Measurements from ENCODE around the gene AKT2. TPM values are rescaled to one million over a fixed set of nuclear protein-coding genes. Genes with fewer than 3 reads are reported as not detected.

Gene AKT2
- total RNA-seq, 2 donors from 2014 or later: 91.7 to 97.3 TPM

DNA sequence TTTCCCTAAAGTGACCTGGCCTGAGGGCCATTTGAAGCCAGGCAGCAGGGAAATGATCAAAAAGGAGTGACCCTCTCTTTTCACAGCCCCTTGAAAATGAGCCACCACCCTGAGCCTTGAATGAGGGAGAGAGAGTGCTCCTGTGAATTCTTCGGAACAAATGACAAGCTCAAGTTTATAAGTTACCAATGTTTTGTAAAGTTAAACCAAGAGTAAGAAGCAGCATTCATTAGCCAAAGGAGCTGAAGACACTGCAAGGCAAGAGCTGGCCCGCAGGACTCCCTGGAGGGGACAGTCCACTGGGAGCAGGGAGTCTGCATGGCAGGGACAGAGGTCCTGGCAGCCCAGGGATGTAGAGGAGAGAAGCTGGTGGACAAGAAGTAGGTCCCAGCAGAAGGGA is 42.0 kb downstream of the AKT2 start:
- ATAC-seq (no peak), DNase-seq (no peak)
- intact Hi-C loops (cut with DNase I, micrococcal nuclease): no loop called here

DNA sequence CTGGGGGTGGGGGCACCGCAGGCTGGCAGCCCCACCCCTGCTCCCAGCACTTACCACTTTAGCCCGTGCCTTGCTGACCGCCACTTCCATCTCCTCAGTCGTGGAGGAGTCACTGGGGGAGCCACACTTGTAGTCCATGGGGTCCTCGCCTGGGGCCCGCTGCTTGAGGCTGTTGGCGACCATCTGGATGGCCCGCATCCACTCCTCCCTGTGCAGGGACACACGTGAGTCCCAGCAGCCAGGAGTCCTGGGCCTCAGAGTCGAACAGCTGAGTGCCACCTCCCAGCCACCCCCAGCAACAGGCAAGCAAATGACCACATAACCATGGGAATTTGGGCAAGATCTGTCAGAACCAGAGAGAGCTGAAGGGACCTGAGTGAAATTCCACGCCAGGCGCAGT is 42.7 kb downstream of the AKT2 start:
- DNase-seq: no peak
- intact Hi-C loops (cut with DNase I, micrococcal nuclease): no loop called here
- no peak for ATAC-seq

DNA sequence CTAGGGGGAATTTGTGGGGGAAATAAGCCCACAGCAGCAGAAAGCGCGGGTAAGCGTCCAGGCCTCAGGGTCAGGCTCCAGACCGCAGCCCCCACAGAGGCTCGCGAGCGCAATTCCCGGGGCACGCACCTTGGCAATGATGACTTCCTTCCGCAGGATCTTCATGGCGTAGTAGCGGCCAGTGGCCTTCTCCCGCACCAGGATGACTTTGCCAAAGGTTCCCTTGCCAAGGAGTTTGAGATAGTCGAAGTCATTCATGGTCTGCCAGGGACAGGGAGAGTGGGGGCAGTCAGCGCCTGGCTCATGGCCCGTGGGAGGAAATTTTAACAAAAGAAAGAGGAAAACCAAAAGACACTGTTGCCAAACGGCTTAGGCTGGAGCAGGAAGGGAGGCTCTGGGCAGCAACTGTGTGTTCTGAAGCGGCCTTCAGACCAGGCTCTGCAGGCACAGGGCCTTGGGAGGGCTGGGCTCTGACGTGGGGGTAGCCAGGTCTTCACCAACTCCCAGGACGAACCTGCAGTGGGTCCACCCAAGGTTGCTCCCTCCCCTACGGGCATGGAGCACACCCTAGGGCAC is 43.2 kb downstream of the AKT2 start:
- DNase-seq (no peak), ATAC-seq (no peak)
- intact Hi-C loops (cut with DNase I, micrococcal nuclease): no loop called here

DNA sequence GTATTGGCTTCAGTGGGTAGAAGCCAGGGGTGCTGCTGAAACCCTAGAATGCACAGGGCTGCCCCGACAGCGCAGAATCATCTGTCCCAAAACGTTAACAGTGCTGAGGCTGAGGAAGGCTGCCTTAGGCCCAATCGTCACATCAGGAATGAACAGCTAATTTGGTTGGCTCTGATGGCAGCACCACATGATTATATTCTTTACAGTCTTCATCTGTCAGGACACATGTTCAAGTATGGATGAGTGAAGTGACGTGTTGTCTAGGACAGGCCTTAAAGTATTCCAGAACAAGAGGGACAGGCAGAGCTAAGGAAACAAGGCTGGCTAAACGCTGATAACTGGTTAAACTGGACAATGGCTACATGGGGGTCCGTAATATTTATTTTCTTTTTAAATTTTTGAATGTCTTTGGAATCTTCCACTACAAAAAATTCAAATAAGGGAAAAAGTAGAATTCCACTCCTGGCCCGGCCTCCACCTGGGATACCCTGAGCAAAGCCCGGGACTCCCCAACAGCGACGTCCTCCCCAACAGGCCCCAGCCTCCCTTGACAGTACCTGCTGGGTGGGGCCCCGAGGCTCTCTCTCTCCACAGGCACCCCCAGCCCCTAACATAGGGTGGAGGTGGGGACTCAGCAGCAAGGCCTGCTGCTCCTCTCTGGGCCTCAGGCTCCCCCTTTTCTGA is 43.9 kb downstream of the AKT2 start:
- ATAC-seq (no peak), DNase-seq (no peak)
- intact Hi-C loops (cut with DNase I, micrococcal nuclease): no loop called here

DNA sequence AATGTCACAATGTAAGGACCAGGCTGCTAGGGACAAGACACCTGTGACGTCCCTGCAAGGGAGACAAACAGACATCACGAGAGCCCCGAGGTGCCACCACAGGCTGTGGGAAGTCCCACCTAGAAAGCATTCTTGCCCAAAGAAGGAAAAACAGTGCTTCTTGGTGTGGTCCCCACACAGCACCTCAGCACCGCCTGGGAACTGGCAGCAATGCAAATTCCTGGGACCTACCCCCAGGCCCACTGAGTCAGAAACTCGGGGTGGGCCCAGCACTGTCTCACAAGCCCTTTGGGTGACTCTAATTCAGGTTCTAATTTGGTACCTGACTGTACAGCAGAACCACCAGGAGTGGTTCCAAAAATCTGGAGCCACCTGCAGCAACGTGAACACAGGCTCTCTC is 44.8 kb downstream of the AKT2 start:
- no peak for ATAC-seq
- intact Hi-C loops (cut with DNase I, micrococcal nuclease): no loop called here

DNA sequence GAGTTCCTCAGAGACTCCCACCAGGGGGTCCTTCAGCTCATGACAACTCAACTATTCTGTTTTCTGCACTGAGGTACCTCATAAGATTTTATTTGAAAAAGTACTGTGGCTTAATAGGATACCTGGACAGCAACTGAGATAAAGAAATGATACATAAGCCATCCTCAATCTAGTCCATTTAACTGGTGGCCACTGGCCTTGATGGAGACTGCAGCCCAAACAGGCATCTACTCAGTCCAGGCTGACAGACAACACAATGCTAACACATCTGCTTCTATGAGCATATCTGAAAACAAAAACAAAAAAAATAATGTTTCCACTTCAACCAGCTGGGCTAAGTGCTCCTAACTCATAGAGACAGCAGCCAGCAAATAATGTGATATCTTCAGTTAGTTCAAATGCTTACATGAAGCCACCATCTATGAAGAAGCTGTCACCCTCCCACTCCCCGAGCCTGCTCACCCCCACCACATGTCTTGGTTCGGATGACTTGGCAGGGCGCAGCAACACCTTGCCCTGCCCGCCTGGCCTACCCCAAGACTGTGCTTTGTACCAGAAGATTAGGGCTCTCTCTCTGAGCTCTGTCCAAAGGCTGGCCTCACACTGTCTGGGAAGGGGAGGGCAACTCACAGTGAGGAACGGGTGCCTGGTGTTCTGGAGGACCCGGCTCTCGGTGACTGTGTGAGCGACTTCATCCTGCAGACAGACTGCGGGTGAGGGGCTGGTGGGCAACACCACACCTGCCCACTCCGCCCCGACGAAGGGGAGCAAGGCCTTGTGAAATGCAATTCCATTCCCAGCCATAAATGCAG is 45.5 kb downstream of the AKT2 start:
- DNase-seq: no peak
- no peak for ATAC-seq
- intact Hi-C loops (cut with DNase I, micrococcal nuclease): no loop called here

More for the DNA sequence above, 44.8 kb downstream of the AKT2 start:
- no peak for DNase-seq

DNA sequence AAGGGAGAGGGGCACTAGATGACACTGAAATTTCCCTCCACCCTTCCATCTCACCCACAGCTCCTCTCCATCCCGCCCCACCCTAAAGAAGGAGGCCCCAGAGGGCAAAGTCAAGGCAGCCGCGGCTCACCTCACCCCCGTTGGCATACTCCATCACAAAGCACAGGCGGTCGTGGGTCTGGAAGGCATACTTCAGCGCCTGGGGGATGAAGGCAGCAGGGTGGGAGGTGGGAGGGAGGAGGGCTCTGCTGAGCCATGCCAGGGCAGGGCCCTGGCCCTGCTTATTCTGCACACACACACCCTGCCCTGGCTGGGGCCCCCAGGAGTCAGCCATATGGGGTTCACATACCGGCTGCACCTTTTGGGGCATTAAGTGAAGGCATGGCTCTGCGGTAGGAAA is 46.4 kb downstream of the AKT2 start:
- no peak for DNase-seq
- no peak for ATAC-seq
- intact Hi-C loops (cut with DNase I, micrococcal nuclease): no loop called here

DNA sequence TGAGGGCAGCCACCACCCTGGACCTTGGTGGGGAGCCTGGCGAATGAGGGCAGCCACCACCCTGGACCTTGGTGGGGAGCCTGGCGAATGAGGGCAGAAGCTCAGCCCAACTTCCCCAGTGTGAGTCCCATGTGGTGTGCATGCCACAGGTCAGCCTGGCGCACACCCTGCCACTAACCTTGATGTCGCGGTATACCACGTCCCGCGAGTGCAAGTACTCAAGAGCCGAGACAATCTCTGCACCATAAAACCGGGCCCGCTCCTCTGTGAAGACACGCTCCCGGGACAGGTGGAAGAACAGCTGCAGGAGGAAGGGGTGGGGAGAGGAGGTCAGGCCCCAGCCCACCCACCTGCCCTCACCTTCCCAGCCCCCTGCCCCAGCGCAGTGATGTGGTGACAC is 47.4 kb downstream of the AKT2 start:
- intact Hi-C loops (cut with DNase I, micrococcal nuclease): no loop called here
- DNase-seq (no peak), ATAC-seq (no peak)

DNA sequence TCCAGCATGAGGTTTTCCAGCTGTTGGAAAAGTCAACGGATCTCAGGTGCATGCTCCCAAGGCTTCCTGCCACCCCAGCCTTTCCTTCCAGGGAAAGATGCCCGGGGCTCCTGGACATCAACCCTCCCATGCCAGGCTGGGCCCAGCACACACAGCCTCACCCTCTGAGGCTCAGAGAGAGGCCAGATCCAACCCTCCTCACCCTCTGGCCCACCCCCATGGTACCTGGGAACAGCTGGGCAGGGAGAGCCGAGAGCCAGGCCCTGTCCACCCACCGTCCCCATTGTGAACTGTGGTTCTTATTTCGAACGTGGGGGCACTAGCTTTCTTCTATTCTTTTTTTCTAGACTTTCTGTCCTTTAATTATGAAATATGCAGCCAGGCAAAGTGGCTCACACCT is 48.8 kb downstream of the AKT2 start:
- intact Hi-C loops (cut with DNase I, micrococcal nuclease): no loop called here
- DNase-seq: no peak
- no peak for ATAC-seq

DNA sequence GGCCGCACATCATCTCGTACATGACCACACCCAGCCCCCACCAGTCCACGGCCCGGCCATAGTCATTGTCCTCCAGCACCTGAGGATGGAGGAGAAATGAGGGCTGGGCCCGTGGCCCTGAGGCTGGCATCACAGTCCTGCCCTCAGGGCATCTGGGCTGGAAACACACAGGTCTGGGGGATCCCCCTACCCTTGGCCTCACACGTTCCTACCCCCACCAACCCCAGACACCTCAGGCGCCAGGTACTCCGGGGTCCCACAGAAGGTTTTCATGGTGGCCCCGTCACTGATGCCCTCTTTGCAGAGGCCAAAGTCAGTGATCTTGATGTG is 49.2 kb downstream of the AKT2 start:
- intact Hi-C loops (cut with DNase I, micrococcal nuclease): no loop called here
- no peak for DNase-seq
- ATAC-seq: no peak

DNA sequence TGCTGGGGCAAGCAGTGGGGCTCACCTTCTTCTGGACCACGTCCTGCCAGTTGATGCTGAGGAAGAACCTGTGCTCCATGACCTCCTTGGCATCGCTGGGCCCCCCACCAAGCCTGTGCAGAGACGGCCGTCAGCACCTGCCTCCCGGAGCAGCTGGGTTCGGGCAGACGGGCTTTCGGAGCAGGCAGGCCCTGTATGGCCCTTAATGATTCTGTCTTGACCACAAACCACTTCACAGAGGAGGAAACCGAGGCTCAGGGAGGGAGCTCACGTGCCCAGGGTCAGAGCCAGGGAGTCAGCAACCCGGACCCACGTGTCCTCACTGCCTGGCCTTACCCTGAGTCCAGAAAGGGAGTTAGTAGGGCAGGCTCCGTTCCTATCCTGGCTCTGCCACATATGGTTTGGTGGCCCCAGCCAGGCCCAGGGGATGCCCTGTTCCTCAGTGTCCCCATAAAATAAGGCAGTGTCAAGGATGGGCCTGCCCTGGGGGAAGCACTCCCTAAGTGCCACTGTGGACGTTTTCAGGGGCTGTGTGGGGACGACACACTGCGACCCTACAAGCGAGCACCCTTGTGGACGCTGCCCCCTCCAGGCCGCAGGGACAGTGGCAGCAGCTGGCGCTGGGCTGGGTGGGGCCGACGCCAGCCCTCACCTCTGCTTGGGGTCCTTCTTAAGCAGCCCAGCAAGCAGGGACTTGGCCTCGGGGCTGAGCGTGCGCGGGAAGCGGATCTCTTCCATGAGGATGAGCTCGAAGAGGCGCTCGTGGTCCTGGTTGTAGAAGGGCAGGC is 49.7 kb downstream of the AKT2 start:
- ATAC-seq (no peak), DNase-seq (no peak)
- intact Hi-C loops (cut with DNase I, micrococcal nuclease): no loop called here

DNA sequence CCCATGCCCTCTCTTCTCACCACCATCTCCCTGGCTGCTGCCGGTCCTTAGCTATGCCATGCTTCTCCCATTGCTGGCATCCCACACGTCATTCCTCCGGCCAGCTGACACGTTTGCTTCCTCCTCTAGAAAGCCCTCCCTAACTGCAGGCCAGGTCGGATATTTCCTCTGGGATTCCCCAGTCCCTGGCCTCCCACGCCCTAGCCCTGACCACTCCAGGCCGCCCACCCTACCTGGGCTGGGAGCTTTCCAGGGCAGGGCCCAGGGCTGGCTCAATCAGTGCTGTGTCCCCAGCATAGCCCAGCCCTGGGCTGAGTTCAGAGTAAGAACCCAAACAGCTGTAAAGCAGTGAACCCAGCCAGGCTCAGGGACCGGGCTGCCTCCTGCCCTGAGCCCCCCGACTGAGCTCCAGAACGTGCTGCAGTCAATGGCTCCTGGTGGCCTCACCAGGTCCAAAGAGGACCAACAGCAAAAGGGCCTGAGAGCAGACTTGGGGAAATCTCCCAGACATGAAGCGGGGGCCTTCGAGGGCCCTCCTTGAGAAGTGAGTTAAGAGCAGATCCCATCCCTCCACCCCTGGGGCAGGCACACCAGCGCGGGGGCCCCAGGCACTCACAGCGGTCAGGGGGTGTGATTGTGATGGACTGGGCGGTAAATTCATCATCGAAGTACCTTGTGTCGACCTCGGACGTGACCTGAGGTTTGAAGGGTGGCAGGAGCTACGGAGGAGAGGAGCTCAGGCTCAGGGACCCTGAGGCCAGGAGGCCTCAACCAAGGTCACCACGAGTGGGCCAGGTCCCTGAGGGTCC is 50.5 kb downstream of the AKT2 start:
- intact Hi-C loops (cut with DNase I, micrococcal nuclease): no loop called here
- ATAC-seq: no peak
- DNase-seq: no peak

DNA sequence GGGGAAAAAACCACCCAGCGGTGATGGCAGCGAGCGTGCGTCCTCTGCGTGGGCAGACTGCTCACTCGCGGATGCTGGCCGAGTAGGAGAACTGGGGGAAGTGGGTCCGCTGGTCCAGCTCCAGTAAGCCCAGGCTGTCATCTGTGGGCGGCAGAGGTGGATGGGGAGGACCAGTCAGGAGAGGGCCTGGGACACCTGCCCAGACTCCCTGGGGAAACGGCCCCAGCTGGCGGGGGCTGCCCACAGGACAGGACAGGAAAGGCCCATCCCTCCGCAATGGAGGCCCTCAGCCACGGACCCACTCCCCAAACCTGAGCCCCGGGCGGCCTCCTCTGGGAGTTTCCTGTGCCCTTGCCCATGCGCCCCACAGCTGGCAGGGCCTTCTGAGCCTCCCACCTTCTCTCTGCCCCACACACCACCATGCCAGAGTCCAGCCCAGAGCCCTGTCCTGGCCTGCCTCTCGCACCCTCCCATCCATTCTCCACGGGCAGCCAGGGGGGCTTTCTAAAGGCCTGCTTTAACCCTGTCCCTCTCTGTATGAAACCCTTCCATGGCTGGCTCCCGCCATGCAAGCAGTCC is 51.2 kb downstream of the AKT2 start:
- no peak for DNase-seq
- intact Hi-C loops (cut with DNase I, micrococcal nuclease): no loop called here
- no peak for ATAC-seq

DNA sequence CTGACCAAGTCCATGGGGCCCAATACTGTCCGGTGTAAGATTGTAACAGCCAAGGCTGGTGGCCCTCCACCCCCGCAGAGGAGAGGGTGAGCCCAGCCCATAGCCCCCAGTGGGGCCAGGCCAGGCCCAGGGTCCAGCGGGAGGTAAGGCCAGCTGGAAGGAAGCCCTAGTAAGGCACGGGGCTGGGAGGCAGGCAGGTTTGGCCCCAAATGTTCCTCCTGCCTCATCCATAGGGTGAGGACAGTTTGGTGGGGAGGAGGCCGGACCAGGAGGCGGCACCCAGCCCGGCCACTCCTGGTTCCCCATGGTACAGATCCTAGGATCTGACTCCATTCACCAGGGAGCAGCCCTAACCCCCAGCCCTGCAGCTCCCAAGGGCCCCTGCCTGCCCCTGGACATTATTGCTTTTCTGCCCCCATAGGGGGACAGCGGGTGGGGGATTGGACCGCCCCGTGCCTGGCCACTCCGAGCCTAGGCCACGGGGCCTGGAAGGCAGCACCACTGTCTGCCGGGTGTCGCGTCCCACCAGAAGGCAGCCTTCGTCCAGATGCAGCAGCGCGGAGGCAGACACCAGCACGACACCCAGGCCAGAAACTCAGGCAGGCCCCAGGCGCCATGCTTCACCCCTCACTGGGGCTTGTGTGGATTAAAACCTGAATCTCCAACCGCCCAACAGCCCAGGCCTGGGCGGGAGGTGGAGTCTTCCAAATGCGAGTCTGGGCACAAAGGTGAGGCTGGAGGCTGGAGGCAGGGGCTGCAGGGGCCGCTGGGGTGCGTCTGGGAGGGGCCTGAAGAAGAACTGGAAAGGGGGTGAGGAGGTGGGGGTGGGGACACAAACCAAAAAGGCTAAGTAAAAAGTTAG is 52.0 kb downstream of the AKT2 start:
- intact Hi-C loops (cut with DNase I, micrococcal nuclease): no loop called here
- DNase-seq: no peak
- no peak for ATAC-seq

DNA sequence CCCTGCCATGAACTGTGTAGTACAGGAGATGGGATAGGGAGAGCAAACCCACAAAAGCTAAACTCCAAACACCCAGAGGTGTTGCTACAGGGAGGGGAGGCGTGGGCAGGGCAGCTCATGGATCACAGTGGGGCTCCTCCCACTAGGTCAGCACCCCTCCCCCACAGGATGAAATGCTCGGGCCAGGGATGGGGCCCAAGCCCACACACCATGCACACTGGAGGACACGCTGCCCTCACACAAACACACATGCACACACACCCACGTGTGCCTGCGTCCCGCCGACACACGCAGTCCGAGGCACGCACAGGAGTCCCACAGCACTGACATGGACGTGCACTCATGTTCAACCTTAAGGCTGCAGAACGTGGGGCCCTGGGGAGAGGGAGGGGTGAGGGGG is 52.7 kb downstream of the AKT2 start:
- no peak for DNase-seq
- no peak for ATAC-seq
- intact Hi-C loops (cut with DNase I, micrococcal nuclease): no loop called here

DNA sequence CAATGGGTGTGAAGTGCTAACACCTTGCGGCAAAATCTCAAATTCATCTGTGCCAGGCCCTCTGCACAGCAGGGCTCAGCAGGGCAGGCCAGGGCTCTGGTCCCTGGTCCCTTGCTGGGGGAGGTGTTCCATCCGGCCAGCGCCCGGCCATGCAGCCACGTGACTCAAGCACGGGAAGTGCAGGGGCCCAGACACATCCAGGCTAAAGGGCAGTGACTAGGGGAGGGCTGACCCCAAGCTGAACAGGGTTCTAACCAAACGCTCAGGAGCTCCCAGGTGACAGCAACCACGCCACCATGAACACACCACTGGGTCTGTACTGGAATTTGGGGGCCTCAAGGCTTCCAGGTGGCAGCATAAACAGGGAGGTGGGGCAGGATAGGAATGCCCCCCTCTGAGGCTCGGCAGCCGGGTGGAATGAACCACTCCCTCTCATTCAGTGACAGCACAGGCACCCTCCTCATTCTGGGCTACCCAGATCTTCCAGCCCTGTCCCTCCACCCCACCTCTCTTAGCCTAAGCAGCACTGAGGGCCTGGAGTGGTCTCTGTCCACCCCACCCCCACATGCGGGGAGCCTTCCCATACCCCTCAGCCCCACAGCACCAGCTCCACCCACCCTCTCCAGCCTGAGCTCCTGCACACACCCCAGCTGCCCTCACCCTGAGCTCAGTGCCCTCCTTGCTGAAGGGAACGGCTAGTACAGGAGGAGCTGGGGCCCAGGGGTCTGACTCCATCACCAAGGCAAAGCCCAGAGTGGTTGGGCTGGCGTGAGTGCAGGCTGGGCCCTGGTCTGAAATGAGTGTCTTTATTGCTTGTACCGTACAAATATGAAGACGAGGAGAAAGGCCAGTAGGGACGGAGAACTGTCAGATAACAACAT is 53.4 kb downstream of the AKT2 start:
- intact Hi-C loops (cut with DNase I, micrococcal nuclease): no loop called here
- no peak for DNase-seq
- ATAC-seq: peak; percentile 27

DNA sequence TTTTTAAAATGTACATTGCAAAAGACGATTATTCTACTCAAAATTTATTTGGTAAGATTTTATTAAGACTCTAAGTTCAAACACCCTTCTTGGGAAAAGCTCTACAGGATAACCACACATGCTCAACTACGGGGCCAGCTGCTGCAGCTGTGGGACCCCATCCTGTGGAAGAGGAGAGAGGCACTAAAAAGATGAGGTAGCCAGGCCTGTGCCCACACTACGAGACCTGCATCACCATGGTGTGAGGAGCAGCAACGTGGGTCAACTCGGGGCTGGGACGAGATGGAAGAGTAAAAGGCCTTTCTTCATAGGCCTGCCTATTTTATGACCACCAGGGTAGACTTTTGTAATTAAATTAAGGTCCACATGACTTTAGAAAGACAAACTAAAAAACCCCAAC is 54.1 kb downstream of the AKT2 start:
- no peak for ATAC-seq
- intact Hi-C loops (cut with DNase I, micrococcal nuclease): no loop called here
- DNase-seq: no peak
